Progenitor cell of endocrine pancreas (in vitro differentiated cells): ENCODE measurements around the gene GRIA3. TPM values are rescaled to one million over a fixed set of nuclear protein-coding genes. Genes with fewer than 3 reads are reported as not detected.

Source experiments
- DNase-seq: peaks from one replicate; pipeline ENCODE4 v3.0.0; 2021; ENCODE audit warnings: low spot score; ENCODE audit not compliant: unreplicated experiment
- H3K27ac Mint-ChIP-seq: 2 replicates; pipeline ENCODE4 v1.8.0; 2021; ENCODE audit warnings: mild to moderate bottlenecking, moderate library complexity, mixed read lengths
- H3K27me3 Mint-ChIP-seq: 2 replicates; pipeline ENCODE4 v1.8.0; 2021; ENCODE audit warnings: mixed read lengths
- H3K36me3 Mint-ChIP-seq: 2 replicates; pipeline ENCODE4 v1.8.0; 2022; ENCODE audit warnings: mixed read lengths; ENCODE audit not compliant: insufficient read depth
- H3K4me1 Mint-ChIP-seq: 2 replicates; pipeline ENCODE4 v1.8.0; 2021; ENCODE audit warnings: low read depth, mixed read lengths
- H3K4me3 Mint-ChIP-seq: 2 replicates; pipeline ENCODE4 v1.8.0; 2021; ENCODE audit warnings: low read depth, mild to moderate bottlenecking, moderate library complexity, mixed read lengths
- H3K9me3 Mint-ChIP-seq: 2 replicates; pipeline ENCODE4 v1.8.0; 2021; ENCODE audit warnings: low read depth, mixed read lengths
- CTCF ChIP-seq: fragments of 200-600 bp; sonication (generic); IDR thresholded peaks from one replicate; pipeline ENCODE4 v1.5.0; 2021; ENCODE audit warnings: antibody characterized with exemption, mild to moderate bottlenecking; ENCODE audit not compliant: unreplicated experiment
- total RNA-seq: library from RNA; stranded (reverse); gene quantifications from 2 replicates; pipeline ENCODE4 v1.2.1, GENCODE V29; 2021

The GRIA3 gene
- total RNA-seq, 1 donor from 2014 or later = 2.5 TPM

- H3K4me3 Mint-ChIP-seq = no peak overlapping the region
- H3K36me3 Mint-ChIP-seq = no peaks in the 10 kb centered on the region
- DNase-seq = no peak
- no peak overlapping the region for H3K27ac Mint-ChIP-seq
- H3K4me1 Mint-ChIP-seq = no peaks in the 10 kb centered on the region
- H3K9me3 Mint-ChIP-seq = peaks cover 6% of the 10 kb centered on the region
- no peak for TF ChIP-seq CTCF
- peaks cover 13% of the 10 kb centered on the region for H3K27me3 Mint-ChIP-seq
These were observed 5.3 kb downstream of the GRIA3 start for GRCh38 chrX:123189338-123189737.

GRCh38 chrX:123190096-123190495 is 6.0 kb downstream of the GRIA3 start:
- no peak overlapping the region for H3K4me3 Mint-ChIP-seq
- TF ChIP-seq CTCF = no peak
- no peaks in the 10 kb centered on the region for H3K4me1 Mint-ChIP-seq
- H3K27ac Mint-ChIP-seq = peak overlapping the region; percentile 76
- peaks cover 13% of the 10 kb centered on the region for H3K27me3 Mint-ChIP-seq
- H3K36me3 Mint-ChIP-seq = no peaks in the 10 kb centered on the region
- peaks cover 6% of the 10 kb centered on the region for H3K9me3 Mint-ChIP-seq
- no peak for DNase-seq

- H3K4me3 Mint-ChIP-seq = no peak overlapping the region
- H3K27me3 Mint-ChIP-seq = peaks cover 3% of the 10 kb centered on the region
- peaks cover 8% of the 10 kb centered on the region for H3K9me3 Mint-ChIP-seq
- no peak overlapping the region for H3K27ac Mint-ChIP-seq
- no peaks in the 10 kb centered on the region for H3K36me3 Mint-ChIP-seq
- TF ChIP-seq CTCF = no peak
- no peaks in the 10 kb centered on the region for H3K4me1 Mint-ChIP-seq
- no peak for DNase-seq
These were observed 9.0 kb downstream of the GRIA3 start for GRCh38 chrX:123193101-123193500.

GRCh38 chrX:123199338-123199737 is 15.3 kb downstream of the GRIA3 start:
- no peak for TF ChIP-seq CTCF
- no peak overlapping the region for H3K27ac Mint-ChIP-seq
- H3K27me3 Mint-ChIP-seq = no peaks in the 10 kb centered on the region
- no peak overlapping the region for H3K4me3 Mint-ChIP-seq
- no peaks in the 10 kb centered on the region for H3K36me3 Mint-ChIP-seq
- H3K9me3 Mint-ChIP-seq = peaks cover 12% of the 10 kb centered on the region
- DNase-seq = no peak
- no peaks in the 10 kb centered on the region for H3K4me1 Mint-ChIP-seq

GRCh38 chrX:123201720-123202119 is 17.6 kb downstream of the GRIA3 start:
- no peak for DNase-seq
- Mint-ChIP-seq H3K4me3 (no peak overlapping the region), H3K4me1 (no peaks in the 10 kb centered on the region), H3K9me3 (peaks cover 10% of the 10 kb centered on the region), H3K36me3 (no peaks in the 10 kb centered on the region), H3K27ac (no peak overlapping the region), H3K27me3 (no peaks in the 10 kb centered on the region)
- TF ChIP-seq CTCF = no peak
